Measurements from ENCODE around the gene COPA.

- TF ChIP-seq, protein P1, sequence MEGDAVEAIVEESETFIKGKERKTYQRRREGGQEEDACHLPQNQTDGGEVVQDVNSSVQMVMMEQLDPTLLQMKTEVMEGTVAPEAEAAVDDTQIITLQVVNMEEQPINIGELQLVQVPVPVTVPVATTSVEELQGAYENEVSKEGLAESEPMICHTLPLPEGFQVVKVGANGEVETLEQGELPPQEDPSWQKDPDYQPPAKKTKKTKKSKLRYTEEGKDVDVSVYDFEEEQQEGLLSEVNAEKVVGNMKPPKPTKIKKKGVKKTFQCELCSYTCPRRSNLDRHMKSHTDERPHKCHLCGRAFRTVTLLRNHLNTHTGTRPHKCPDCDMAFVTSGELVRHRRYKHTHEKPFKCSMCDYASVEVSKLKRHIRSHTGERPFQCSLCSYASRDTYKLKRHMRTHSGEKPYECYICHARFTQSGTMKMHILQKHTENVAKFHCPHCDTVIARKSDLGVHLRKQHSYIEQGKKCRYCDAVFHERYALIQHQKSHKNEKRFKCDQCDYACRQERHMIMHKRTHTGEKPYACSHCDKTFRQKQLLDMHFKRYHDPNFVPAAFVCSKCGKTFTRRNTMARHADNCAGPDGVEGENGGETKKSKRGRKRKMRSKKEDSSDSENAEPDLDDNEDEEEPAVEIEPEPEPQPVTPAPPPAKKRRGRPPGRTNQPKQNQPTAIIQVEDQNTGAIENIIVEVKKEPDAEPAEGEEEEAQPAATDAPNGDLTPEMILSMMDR (IDR thresholded peaks at IDR 0.05; ENCODE audit: extremely low read depth in 1 of 2, insufficient read depth in 1 of 2, low read depth in 1 of 2, low read length in 2 of 2), result no peak
- TF ChIP-seq, protein P2, sequence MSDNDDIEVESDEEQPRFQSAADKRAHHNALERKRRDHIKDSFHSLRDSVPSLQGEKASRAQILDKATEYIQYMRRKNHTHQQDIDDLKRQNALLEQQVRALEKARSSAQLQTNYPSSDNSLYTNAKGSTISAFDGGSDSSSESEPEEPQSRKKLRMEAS (IDR thresholded peaks at IDR 0.05; ENCODE audit: insufficient read depth, insufficient read length), result no peak
- no peak for TF ChIP-seq EZH2 (IDR thresholded peaks at IDR 0.05; ENCODE audit: borderline replicate concordance, low read depth, low read length, severe bottlenecking)
- no peak for TF ChIP-seq POLR2A (IDR thresholded peaks at IDR 0.05; ENCODE audit: low read depth, low read length)
- no peak for TF ChIP-seq JUN (IDR thresholded peaks at IDR 0.05; ENCODE audit: borderline replicate concordance, insufficient read depth, insufficient read length, low read depth)
- TF ChIP-seq POLR2AphosphoS5 (IDR thresholded peaks at IDR 0.05; ENCODE audit: insufficient read depth, low read depth, low read length), result no peak
- TF ChIP-seq FOS (IDR thresholded peaks at IDR 0.05; ENCODE audit: borderline replicate concordance, insufficient read depth, low read length), result no peak
- TF ChIP-seq GATA2 (IDR thresholded peaks at IDR 0.05; ENCODE audit: insufficient read depth, insufficient read length, low read depth, low read length), result no peak
- TF ChIP-seq MYC (IDR thresholded peaks at IDR 0.05; ENCODE audit: low read depth, low read length), result no peak
These were observed 18.7 kb upstream of the COPA start for GRCh38 chr1:160361814-160362167.

All from endothelial cell of umbilical vein (primary cell).